ENCODE data around the gene SLC25A42. TPM values are rescaled to one million over a fixed set of nuclear protein-coding genes. Genes with fewer than 3 reads are reported as not detected.
"Not testable (repeated sequence)": the region's sequence is repeated elsewhere in the genome, so short reads cannot be mapped to it uniquely, and the experiment has no call there.

The SLC25A42 gene
- total RNA-seq, 1 donor from 2014 or later = 24.6 TPM

DNA sequence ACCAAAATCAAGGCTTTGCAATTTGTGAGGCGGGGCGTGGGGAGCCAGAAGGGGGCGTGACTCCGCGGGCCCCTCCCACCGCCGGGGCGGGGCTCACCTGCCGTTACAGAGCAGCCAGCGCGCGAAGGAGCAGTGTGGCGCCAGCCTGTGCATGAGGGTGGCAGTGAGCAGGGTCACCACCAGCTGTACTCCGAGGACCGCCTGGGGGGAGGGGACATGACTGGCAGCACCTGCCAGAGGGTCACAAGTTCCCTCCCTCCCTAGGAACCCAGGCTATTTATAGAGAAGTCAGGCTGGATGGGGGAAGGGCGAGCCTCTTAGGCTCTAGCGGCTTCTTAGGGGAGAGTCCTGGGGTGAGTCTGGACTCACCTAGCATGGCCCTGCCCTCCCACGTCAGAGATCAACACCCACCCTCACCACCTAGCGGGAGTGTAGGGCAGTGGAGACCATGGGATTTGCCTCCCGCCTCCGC lies 70.9 kb downstream of the SLC25A42 start:
- peak; percentile 81 for DNase-seq (ENCODE audit: low read depth)

DNA sequence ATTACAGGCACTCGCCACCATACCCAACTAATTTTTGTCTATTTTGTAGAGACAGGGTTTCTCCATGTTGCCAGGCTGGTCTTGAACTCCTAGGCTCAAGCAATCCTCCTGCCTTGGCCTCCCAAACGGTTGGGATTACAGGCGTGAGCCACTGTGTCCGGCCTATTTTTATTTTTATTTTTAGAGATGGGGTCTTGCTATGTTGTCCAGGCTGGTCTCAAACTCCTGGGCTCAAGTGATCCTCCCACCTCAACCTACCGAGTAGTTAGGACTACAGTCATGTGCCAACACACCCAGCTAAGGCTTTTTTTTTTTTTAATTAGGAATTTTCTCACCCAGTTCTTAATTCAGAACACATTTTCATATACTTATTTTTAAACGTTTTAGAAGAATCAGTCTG lies 71.9 kb downstream of the SLC25A42 start:
- DNase-seq (ENCODE audit: low read depth) = not testable (repeated sequence)

DNA sequence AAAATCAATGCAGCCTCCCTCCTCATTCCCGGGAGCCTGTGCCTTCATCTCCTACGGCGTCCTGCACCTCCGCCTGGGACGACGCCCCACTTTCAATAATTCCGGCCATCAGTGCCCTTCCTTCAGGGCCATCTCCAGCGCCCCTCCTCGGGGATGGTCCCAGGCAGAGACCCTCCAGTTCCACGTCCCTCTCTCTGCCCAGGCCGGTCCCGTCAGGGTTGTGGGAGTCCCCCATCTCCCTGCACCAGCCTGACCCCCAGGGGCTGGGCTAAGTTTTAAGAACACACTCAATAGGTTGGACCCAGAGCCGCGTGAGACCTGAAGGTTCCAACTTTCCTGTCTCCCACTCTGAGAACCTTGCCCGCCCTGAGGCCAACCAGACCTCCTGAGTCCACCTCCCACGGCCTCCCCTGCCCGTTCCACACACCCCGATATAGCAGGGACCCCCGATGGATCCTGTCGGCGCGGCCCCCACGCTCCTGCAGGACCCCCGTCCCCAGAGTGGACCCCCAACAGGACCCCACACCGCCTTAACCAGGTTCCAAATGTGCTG lies 73.8 kb downstream of the SLC25A42 start:
- peak; percentile 26 for DNase-seq (ENCODE audit: low read depth)

DNA sequence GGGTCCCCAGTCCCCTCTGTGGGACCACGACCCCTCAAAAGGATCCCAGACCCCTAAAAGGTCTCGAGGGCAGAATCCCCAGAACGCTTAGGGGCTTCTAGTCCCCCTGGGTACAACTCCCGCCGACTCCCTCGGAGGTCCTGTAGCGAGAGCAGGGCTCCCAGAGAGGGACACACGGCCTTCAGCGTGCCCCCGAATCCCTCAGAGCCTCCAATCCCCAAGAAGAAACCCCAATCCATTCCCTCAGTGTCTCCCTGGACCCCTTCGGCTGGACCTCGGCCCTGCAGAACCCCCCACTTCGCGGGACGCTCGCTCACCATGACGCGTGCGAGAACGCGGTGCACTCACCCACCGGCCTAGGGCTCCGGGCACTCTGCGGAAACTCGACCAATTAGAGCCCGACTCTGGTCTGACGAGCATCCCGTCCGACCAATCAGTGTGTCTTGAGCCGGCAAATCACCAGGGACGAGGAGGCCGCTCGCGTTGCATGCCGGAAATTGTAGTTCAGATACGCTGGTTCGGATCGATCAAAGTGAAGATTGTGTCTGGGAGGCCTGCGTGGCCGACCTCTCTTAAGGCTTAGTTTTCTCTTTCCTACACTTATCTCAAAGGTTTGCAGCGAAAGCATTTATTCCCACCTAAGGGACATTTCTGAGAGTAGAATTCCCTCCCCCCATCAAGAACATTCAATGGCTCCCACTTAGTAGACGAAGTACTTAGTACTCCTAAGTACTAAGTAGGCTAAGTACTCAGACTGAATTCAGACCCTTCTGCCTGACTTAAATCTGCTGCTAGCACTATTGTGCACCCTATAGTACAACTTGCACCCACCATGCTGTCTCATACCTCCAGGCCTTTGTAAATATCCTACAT lies 74.6 kb downstream of the SLC25A42 start, which contains the start of gene TMEM161A:
TMEM161A (minus strand) TSS at position 370 of the 873 bp plus-strand sequence; CDS start at position 320, 50 bp downstream.
- DNase-seq (ENCODE audit: low read depth) = peak; percentile 99

DNA sequence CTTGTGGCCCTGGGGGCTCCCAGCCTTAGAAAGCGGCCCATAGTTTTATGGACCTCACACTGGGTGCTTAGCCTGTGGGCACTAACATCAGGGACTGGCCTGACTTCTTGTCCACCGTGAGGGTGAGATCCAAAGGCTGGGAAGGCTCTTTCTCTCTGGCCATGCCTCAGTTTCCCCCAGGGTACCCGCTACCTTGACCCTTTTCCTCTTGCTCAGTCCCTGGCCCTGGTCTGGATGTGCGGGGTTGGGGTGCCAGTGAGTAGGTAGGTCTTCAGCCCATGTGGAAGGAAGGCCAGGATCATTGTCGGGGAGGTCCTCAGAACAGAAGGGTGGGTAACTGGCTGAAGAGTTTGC lies 76.1 kb downstream of the SLC25A42 start:
- DNase-seq (ENCODE audit: low read depth) = no peak

DNA sequence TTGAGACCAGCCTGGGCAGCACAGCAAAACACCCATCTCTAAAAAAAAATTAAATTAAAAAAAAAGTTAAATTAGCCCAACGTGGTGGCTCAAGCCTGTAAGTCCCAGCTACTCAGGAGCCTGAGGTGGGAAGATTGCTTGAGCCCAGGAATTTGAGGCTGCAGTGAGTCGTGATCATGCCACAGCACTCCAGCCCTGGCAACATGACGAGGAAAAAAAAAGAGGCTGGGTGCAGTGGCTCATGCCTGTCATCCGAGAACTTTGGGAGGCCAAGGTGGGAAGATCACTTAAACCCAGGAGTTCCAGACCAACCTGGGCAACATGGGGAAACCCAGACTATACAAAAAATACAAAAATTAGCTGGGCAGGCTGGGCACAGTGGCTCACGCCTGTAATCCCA lies 76.7 kb downstream of the SLC25A42 start:
- DNase-seq (ENCODE audit: low read depth) = no peak

DNA sequence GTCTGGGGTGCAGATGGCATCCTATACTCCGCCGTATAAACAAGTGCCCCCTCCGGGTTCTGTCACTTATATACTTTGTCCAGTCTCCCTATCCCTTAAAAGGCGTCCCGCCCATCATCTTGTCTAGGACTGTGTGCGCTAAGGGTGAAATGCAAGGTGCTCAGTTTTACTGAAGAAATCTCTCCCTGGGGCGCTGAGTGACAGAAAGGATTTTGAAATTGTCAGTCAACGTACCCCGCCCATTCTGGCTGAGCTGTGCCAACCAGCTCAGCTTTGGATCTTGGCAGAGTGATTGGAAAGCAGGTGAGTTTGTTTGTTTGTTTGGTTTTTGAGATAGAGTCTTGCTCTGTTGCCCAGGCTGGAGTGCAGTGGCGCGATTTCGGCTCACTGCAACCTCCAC lies 78.6 kb downstream of the SLC25A42 start:
- no peak for DNase-seq (ENCODE audit: low read depth)

DNA sequence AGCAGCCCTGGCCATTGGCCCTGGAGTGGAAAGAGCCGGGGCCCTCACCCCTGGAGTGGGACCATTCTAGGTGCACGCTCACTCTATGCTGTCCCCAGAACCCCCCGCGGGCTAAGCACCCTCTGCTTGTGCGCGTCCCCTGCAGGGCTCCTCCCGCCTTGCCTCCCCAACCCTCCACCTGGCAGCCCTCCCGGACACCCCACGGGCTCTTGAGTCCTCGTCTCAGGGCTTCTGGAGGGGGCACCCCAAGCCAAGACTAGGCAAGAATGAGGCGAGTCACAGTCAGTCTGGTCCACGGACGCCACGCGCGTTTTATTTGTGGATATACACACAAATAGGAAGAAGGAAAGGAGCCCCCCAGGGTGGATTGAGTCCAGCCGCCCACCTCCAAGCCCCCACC lies 81.5 kb downstream of the SLC25A42 start:
- DNase-seq (ENCODE audit: low read depth) = no peak

DNA sequence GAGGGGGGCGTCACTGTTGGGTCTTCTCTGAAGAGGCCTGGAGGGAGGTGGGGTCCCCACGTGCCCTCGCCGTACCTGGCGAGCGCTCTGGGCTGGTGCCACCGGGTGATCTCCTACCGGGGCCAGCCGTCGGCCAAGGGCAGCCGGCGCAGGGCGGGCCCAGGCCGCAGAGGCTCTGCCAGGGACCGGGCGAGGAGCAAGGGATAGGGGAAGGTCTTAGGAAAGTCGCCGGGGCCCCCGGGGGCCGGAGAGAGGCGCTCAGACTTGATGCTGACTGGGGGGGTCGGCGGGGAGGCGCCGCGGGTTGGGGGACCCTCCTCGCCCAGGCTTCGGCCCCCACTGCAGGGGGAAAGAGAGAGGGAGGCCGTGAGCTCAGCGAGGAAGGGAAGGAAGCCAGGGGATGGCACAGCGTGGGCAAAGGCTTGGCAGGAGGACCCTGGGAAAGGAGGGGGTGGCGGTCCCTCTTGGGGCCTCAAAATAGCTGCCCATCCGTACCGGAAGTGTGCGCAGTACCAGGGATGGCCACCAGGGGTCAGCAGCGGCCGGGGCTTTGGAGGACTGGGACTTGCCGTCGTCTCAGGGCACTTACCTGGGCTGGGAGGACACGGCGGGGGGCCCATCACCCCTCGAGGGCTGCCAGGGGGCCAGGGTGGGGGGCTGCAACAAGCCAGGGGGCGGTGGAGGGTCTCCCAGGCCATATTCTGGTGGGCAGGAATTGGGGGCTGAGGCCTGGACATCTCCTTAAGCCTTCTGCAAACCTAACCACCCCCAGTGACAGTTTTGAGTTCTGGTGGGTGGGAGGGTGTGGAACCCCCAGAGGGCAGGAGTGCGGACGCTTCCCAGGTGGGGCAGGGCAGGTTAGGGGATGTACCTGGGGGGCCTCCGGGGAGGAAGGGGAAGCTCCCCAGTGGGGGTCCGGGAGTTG lies 82.2 kb downstream of the SLC25A42 start:
- DNase-seq (ENCODE audit: low read depth) = peak; percentile 73

DNA sequence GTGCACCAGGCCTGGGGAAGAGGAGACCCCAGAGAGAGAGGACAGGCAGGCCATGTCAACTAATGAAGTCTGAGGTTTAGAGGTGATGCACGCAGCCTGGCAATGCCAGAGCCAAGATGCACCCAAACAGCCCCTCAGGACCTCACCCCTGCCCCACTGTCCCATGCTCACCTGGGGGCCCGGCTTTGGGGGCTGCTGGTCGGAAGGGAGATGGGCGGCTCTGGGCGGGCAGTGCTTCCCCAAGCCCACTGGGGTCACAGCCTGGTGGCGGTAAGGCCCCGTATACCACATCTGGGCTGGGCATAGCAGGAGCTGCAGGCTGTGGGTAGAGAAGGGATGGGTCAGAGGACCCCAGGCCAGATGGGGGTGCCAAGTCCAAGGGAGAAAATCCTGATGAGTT lies 83.1 kb downstream of the SLC25A42 start:
- DNase-seq (ENCODE audit: low read depth) = no peak

DNA sequence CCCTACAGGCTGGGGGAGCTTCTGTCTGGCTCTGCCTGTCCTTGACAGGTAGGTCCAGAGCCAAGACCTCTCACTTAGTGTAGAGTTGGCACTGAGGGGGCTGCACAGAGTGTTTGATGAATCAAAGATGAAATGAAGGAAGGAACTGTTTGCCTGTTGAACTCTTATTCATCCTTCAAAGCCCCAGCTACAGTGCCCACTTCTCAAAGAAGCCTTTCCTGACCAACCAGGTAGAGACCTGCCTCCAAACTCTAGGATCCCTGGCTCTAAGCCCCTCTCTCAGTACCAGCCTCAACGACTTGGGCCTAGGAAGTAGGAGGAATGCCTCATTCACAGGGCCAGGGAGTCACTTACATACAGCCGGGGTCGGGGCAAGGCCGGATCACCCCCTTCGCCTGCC lies 83.5 kb downstream of the SLC25A42 start:
- DNase-seq (ENCODE audit: low read depth) = no peak

DNA sequence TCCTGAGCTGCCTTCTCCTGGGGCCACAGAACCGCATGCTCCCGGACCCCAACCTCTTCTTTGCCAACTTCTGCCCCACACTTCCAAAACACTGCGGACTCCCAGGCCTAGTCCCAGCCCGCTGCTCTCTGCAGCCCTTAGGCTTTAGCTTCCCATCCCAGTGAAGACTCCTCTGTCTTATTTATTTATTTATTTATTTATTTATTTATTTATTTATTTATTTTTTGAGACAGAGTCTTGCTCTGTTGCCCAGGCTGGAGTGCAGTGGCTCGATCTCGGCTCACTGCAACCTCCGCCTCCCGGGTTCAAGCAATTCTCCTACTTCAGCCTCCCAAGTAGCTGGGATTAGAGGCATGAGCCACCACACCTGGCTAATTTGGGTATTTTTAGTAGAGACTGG lies 84.7 kb downstream of the SLC25A42 start:
- not testable (repeated sequence) for DNase-seq (ENCODE audit: low read depth)

DNA sequence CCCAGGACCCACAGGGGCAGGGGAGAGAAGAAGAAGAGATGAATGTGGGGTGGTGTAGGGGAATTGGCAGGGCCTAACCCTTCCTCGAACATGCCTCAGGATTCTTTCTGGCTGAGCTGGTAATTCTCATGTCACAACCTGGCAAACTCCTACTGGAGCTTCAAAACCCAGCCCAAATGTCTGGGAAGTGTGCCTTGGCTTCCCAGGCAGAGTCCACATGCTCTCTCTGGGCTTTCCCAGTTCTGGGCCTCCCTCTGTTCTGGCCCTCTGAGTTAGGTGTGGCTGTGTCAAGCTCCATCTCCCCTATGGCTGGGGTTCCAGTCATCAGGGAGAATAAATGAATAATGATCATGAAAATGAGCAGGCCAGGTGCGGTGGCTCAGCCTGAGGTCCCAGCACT lies 85.6 kb downstream of the SLC25A42 start:
- no peak for DNase-seq (ENCODE audit: low read depth)

DNA sequence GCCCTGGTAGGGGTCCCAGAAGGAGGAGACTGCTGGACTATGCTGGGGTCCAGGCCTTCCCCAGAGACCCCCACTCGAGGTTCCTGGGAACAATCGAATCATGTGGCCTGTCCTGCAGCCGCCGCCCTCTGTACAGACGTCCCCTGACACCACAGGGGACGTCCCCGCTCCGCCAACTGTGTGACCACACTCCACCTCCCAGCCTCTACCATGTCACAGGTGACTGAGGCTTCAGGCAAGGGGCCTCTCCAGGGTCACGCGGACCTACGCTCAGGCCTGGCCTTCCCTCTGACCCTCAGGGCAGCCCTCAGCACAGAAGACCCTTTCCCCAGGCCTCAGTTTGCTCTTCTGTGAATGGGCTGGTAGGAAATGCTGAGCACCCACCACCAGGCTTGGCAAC lies 87.6 kb downstream of the SLC25A42 start:
- DNase-seq (ENCODE audit: low read depth) = no peak

DNA sequence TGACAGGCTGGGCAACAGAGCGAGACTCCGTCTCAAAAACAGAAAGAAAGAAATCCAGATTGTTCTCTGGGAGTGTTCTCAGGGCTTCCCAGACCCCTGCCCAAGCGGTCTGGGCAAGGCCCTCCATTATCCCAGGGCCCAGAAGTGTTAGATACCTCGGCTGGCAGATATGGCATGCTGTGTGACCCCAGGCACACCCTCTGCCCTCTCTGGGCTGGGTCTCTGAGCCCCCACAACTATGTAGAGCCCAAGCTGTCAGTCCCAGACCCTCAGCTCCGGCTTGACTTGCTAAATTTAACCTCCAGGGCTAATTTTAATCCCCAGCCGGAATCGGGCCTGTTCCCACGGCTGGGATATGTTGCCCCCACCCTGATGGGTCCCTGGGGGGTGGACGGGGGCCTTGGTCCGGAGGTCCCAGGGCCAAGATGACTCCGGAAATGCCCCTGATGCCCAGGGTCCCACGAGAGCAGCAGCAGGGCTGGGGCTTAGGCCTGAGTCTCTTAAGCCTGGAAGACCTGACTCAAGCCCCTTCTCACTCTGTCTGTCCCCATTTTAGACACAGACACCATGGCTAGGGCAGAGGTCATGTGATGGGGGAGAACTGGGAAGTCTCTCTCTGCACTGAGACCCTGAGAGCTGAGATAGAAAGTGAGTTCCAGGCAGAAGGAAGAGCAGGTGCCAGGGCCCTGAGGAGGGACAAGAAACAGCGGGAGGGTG lies 89.0 kb downstream of the SLC25A42 start:
- no peak for DNase-seq (ENCODE audit: low read depth)

DNA sequence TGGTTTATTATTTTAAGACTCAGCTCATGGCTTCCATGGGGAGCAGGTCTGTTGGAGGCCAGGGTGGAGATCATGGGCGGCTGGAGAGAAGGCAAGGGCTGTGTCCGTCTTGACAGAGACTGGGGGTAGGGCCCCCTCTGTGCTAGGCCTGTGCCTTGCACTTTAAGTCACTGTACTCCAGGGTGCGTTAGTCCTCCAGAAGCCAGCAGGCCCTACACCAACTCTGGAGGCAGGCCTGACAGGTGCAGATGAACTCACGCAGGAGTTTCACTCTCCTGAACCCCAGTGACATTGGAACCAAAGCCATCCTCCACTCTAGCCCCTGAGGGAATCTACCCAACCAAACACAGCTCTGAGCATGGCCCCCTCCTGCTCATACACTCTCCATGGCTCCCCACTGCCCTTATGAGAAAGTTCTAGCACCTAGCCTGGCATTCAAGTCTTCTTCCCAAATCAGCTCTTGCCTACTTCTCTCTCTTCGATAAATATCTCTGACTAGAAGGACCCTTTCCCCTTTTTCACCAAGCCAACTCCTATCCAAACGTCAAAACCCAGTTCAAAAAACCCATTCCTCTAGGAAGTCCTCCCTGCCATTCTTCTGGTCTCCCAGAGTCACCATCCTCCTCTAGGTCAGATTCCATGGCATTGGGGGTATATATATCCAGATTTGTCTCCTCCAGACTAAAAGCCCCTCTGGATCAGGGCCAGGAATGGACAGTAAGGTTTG lies 91.1 kb downstream of the SLC25A42 start:
- DNase-seq (ENCODE audit: low read depth) = no peak

DNA sequence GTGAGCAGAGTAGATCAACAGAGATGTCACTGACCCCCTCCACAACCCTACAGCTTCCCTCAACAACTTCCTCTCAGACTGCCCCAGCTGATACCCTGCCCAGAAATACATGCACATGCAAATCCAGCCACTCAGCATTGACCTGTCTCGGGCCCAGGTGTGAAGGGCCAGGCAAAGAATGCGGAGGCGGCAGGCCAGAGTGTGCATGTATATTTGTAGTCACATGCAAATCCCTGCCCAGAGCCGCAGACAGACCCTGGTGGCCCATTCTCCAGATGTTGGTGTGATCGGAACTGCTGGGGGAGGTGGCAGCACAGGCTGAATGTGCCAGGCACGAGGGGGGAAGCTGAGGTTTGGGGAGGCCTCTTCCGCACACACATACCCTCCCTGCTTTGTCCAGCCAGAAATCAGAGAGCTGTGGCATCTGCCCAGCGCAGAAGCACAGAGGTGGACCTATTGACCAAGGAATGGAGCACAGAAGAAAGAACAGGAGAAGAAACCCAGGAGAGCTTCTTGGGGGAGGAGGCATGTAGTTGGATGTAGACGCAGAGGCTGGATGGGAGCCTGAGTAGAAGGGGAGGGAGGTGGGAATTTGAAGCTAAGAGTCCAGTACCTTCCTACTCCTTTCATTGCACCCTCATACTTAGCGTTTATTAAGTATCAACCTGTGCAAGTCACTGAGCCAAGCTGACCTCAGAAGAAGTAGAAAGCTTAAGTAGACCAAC lies 91.9 kb downstream of the SLC25A42 start:
- DNase-seq (ENCODE audit: low read depth) = no peak

DNA sequence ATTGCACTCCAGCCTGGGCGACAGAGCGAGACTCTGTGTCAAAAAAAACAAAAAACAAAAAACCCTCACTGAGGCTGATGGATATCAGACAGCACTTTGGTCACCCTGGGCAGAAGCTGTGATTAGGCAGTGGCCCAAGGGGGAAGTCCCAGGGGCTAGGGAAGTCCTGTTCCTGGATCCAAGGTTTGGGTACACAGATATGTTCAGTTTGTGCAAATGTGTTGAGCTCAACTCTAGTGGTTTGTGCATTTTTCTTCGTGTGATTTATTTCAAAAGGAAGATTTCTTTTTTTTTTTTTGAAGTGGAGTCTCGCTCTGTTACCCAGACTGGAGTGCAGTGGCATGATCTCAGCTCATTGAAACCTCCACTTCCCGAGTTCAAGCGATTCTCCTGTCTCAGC lies 94.0 kb downstream of the SLC25A42 start:
- no peak for DNase-seq (ENCODE audit: low read depth)

DNA sequence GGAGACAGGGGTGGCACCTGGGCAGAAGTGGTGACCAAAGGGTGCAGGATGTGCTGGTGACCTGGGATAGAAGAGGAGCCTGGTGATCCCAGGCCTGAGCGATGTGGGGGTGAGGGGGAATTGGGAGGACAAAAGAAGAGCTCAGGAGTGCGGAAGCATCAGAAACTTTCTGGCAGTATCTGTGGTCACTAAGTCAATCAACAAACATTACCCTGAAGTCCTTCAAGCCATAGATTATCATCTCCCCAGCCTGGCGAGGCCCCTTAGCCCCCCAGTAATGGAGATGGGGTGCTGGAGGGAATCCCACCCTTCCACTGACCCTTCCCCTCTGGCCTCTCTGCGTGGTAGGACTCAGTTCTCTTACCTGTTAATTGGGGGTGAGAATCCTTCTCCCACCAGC lies 95.7 kb downstream of the SLC25A42 start:
- no peak for DNase-seq (ENCODE audit: low read depth)

Data from myocyte (in vitro differentiated cells).